ENCODE results near the gene ARID5B. TPM values are rescaled to one million over a fixed set of nuclear protein-coding genes. Genes with fewer than 3 reads are reported as not detected.

The ARID5B gene
- total and polyA plus RNA-seq, 2 experiments from 2014 or later: 1.3 to 1.6 TPM

DNA sequence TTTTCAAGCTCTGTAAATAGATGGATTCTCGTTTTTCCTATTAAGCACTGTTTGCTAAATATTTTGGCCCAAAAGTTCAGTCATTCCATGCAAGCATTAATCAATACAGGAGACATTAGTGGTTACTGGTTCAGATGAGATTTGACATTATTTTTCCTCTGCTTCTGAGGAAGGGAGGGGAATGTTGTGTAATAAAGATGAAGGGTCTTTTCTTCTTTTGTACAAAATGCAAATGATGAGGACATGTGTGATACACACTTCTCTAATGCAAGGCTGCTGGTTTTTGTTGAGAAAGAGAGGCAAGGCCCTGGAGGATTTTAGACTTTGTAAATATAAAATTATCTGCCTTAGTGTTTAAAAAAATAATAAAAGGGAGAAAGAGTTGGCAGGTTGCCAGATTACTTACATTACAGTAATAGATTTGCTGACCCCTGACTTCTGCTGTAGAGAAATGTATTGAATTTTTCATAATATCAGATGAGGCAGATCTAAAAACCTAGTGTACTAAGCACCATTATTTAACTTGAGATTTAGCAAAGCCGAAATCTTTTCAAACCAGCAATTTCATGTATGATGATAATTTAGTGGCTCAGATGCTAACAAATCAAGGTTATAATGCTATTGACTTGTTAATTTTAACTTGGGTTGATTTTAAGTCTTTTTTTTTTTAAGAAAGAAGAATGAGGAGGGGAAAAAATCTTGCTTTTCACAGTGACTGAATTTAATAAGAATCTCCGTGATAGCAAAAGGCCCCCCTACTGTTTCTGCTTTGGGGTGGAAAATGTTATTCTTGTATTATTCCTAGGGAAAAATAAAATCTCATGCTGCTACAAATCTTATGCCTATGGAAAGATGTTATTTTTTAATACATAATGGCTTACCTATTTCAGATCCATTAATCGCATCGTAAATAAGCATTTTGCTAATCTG lies 180.1 kb downstream of the ARID5B start (continued):
- TF ChIP-seq, protein P1, sequence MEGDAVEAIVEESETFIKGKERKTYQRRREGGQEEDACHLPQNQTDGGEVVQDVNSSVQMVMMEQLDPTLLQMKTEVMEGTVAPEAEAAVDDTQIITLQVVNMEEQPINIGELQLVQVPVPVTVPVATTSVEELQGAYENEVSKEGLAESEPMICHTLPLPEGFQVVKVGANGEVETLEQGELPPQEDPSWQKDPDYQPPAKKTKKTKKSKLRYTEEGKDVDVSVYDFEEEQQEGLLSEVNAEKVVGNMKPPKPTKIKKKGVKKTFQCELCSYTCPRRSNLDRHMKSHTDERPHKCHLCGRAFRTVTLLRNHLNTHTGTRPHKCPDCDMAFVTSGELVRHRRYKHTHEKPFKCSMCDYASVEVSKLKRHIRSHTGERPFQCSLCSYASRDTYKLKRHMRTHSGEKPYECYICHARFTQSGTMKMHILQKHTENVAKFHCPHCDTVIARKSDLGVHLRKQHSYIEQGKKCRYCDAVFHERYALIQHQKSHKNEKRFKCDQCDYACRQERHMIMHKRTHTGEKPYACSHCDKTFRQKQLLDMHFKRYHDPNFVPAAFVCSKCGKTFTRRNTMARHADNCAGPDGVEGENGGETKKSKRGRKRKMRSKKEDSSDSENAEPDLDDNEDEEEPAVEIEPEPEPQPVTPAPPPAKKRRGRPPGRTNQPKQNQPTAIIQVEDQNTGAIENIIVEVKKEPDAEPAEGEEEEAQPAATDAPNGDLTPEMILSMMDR (conservative IDR thresholded peaks at IDR 0.05; ENCODE audit: low read depth in 2 of 2): no peak
- TF ChIP-seq ZNF331 (CRISPR knock-in tag; IDR thresholded peaks at IDR 0.05; ENCODE audit: low read depth) (no peak), POLR2AphosphoS5 (IDR thresholded peaks at IDR 0.05; ENCODE audit: low read depth) (no peak), CREB1 (CRISPR knock-in tag; IDR thresholded peaks at IDR 0.05; ENCODE audit: low read depth) (no peak), ZNF114 (CRISPR knock-in tag; IDR thresholded peaks at IDR 0.05) (no peak), STAT1 (IDR thresholded peaks at IDR 0.05; ENCODE audit: unreplicated experiment) (no peak)
- TF ChIP-seq, protein P2, sequence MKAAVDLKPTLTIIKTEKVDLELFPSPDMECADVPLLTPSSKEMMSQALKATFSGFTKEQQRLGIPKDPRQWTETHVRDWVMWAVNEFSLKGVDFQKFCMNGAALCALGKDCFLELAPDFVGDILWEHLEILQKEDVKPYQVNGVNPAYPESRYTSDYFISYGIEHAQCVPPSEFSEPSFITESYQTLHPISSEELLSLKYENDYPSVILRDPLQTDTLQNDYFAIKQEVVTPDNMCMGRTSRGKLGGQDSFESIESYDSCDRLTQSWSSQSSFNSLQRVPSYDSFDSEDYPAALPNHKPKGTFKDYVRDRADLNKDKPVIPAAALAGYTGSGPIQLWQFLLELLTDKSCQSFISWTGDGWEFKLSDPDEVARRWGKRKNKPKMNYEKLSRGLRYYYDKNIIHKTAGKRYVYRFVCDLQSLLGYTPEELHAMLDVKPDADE (IDR thresholded peaks at IDR 0.05): no peak
- TF ChIP-seq, protein P3, sequence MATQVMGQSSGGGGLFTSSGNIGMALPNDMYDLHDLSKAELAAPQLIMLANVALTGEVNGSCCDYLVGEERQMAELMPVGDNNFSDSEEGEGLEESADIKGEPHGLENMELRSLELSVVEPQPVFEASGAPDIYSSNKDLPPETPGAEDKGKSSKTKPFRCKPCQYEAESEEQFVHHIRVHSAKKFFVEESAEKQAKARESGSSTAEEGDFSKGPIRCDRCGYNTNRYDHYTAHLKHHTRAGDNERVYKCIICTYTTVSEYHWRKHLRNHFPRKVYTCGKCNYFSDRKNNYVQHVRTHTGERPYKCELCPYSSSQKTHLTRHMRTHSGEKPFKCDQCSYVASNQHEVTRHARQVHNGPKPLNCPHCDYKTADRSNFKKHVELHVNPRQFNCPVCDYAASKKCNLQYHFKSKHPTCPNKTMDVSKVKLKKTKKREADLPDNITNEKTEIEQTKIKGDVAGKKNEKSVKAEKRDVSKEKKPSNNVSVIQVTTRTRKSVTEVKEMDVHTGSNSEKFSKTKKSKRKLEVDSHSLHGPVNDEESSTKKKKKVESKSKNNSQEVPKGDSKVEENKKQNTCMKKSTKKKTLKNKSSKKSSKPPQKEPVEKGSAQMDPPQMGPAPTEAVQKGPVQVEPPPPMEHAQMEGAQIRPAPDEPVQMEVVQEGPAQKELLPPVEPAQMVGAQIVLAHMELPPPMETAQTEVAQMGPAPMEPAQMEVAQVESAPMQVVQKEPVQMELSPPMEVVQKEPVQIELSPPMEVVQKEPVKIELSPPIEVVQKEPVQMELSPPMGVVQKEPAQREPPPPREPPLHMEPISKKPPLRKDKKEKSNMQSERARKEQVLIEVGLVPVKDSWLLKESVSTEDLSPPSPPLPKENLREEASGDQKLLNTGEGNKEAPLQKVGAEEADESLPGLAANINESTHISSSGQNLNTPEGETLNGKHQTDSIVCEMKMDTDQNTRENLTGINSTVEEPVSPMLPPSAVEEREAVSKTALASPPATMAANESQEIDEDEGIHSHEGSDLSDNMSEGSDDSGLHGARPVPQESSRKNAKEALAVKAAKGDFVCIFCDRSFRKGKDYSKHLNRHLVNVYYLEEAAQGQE (IDR thresholded peaks at IDR 0.05; ENCODE audit: unreplicated experiment): no peak

DNA sequence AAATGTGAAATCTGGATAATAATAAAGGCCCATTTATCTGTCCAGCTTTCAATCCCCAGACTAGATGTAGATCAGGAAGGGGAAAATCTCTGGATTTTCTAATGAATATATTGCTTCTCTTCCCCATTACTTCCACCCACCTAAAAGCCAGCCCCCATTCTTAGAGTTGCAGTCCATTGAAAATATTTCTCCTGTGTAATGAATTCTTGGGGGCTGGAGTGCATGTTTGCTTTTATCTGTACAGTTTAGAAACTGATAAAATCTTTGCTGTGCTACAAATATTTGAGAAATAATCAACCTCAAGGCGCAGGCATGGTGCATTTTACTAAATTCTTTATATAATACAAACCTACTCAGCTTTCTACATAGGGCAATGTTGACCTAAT lies 180.8 kb downstream of the ARID5B start:
- no peak overlapping the region for H2AFZ ChIP-seq
- no peak overlapping the region for H3K27ac ChIP-seq (ENCODE audit: low read depth)
- Mint-ChIP-seq H3K4me3 (no peak overlapping the region), H3K9me3 (no peaks in the 10 kb centered on the region), H3K27me3 (ENCODE audit: insufficient read depth, low read depth, poor library complexity) (no peaks in the 10 kb centered on the region), H3K4me1 (no peaks in the 10 kb centered on the region), H3K27ac (no peak overlapping the region), H3K36me3 (ENCODE audit: low read depth) (no peaks in the 10 kb centered on the region; the same call in 2 of the 3 replicates)
- ATAC-seq (no peak), DNase-seq (ENCODE audit: low spot score) (no peak)
- no peaks in the 10 kb centered on the region for H3K79me2 ChIP-seq (replicated peaks; ENCODE audit: insufficient read depth)
- no peak overlapping the region for H3K4me3 ChIP-seq
- no peaks in the 10 kb centered on the region for H3K36me3 ChIP-seq (ENCODE audit: insufficient read depth)
- no peaks in the 10 kb centered on the region for H4K20me1 ChIP-seq (replicated peaks; ENCODE audit: insufficient read depth)
- 0 out of 2 replicates have a peak, but pooled peaks cover 6% of the 10 kb centered on the region for H3K9me2 ChIP-seq (ENCODE audit: insufficient read depth)
- H3K27me3 ChIP-seq (ENCODE audit: insufficient read depth): no peaks in the 10 kb centered on the region
- H3F3A ChIP-seq (replicated peaks; ENCODE audit: low read depth): no peaks in the 10 kb centered on the region
- no peaks in the 10 kb centered on the region for H3K4me1 ChIP-seq (ENCODE audit: insufficient read depth)
- no peak overlapping the region for H3K4me2 ChIP-seq
- TF ChIP-seq EZH2 (IDR thresholded peaks at IDR 0.05; ENCODE audit: low read depth, unreplicated experiment) (no peak), ZNF114 (CRISPR knock-in tag; IDR thresholded peaks at IDR 0.05) (no peak), NANOG (IDR thresholded peaks at IDR 0.05; ENCODE audit: borderline replicate concordance) (no peak)
- TF ChIP-seq, protein P1 (conservative IDR thresholded peaks at IDR 0.05; ENCODE audit: low read depth in 2 of 2): no peak

Data from GM23338 (cell line).